ENCODE results near the gene CHP1.

Gene CHP1

GRCh38 chr15:41215708-41216107 is 15.4 kb upstream of the CHP1 start:
- no peak overlapping the region for H3K4me2 ChIP-seq (ENCODE audit: insufficient read depth, low read length, poor library complexity, severe bottlenecking)
- no peaks in the 10 kb centered on the region for H3K36me3 ChIP-seq (replicated peaks in 1 of 2; ENCODE audit: control insufficient read depth in 2 of 2, insufficient read depth in 2 of 2, low read length in 2 of 2)
- H2BK12ac ChIP-seq (ENCODE audit: low read length): no peak overlapping the region
- no peak overlapping the region for H2BK5ac ChIP-seq (ENCODE audit: low read length)
- no peaks in the 10 kb centered on the region for H3K79me1 ChIP-seq (ENCODE audit: low read depth, low read length)
- WGBS, 2 donors (ENCODE audit: extremely low coverage in 2 of 2, insufficient read length in 2 of 2, insufficient replicate concordance in 1 of 2): 100% methylated on average over 1 of the region's 2 CpGs; no CpG with 5 or more reads in 1 of the 2 donors
- H2BK120ac ChIP-seq (ENCODE audit: low read depth, low read length): no peak overlapping the region
- H3K27ac ChIP-seq (replicated peaks; ENCODE audit: low read length): no peak overlapping the region
- peaks cover 0 to 1% of the 10 kb centered on the region in 2 donors for H3K9me3 ChIP-seq (replicated peaks in 1 of 2; ENCODE audit: control insufficient read depth in 2 of 2, insufficient read depth in 1 of 2, low read depth in 1 of 2, low read length in 2 of 2)
- H3K4me1 ChIP-seq (ENCODE audit: control insufficient read depth in 2 of 2, insufficient read depth in 1 of 2, low read depth in 1 of 2, low read length in 2 of 2): no peaks in the 10 kb centered on the region
- H3K9ac ChIP-seq (ENCODE audit: low read depth, low read length, poor library complexity): no peak overlapping the region
- no peak overlapping the region for H2AK5ac ChIP-seq (ENCODE audit: low read depth, low read length)
- H2BK15ac ChIP-seq (ENCODE audit: low read length): no peak overlapping the region
- H3K4ac ChIP-seq (ENCODE audit: low read length): no peak overlapping the region
- no peak overlapping the region for H4K8ac ChIP-seq (ENCODE audit: low read depth, low read length)
- DNase-seq (ENCODE audit: low spot score): no peak
- H2AFZ ChIP-seq (ENCODE audit: low read length): no peak overlapping the region
- peaks cover 0 to 5% (median 2%) of the 10 kb centered on the region in 3 experiments for H3K27me3 ChIP-seq (ENCODE audit: control insufficient read depth in 3 of 3, insufficient read depth in 3 of 3, low read depth in 1 of 3, low read length in 3 of 3)
- no peak overlapping the region for H4K91ac ChIP-seq (ENCODE audit: low read depth, low read length, poor library complexity)
- H3K4me3 ChIP-seq (ENCODE audit: low read length in 2 of 2): no peak overlapping the region
- H3K23ac ChIP-seq (ENCODE audit: low read depth, low read length, poor library complexity): no peak overlapping the region
- no peak overlapping the region for H3K18ac ChIP-seq (ENCODE audit: low read length)
- H3K14ac ChIP-seq (ENCODE audit: low read length): no peak overlapping the region

GRCh38 chr15:41218851-41219250 is 12.2 kb upstream of the CHP1 start:
- H3K9ac ChIP-seq (ENCODE audit: low read depth, low read length, poor library complexity): no peak overlapping the region
- no peak overlapping the region for H3K18ac ChIP-seq (ENCODE audit: low read length)
- H3K4me2 ChIP-seq (ENCODE audit: insufficient read depth, low read length, poor library complexity, severe bottlenecking): no peak overlapping the region
- H3K79me1 ChIP-seq (ENCODE audit: low read depth, low read length): no peaks in the 10 kb centered on the region
- H3K4me3 ChIP-seq (ENCODE audit: low read length in 2 of 2): no peak overlapping the region
- WGBS, 2 donors (ENCODE audit: extremely low coverage in 2 of 2, insufficient read length in 2 of 2, insufficient replicate concordance in 1 of 2): no CpG with 5 or more reads among the region's 1 CpG
- H3K27me3 ChIP-seq (ENCODE audit: control insufficient read depth in 3 of 3, insufficient read depth in 3 of 3, low read depth in 1 of 3, low read length in 3 of 3): peaks cover 0 to 5% (median 0%) of the 10 kb centered on the region in 3 experiments
- no peak overlapping the region for H2BK120ac ChIP-seq (ENCODE audit: low read depth, low read length)
- DNase-seq (ENCODE audit: low spot score): no peak
- H3K36me3 ChIP-seq (replicated peaks in 1 of 2; ENCODE audit: control insufficient read depth in 2 of 2, insufficient read depth in 2 of 2, low read length in 2 of 2): no peaks in the 10 kb centered on the region
- H3K4ac ChIP-seq (ENCODE audit: low read length): no peak overlapping the region
- H2AK5ac ChIP-seq (ENCODE audit: low read depth, low read length): no peak overlapping the region
- no peaks in the 10 kb centered on the region for H3K4me1 ChIP-seq (ENCODE audit: control insufficient read depth in 2 of 2, insufficient read depth in 1 of 2, low read depth in 1 of 2, low read length in 2 of 2)
- no peak overlapping the region for H3K23ac ChIP-seq (ENCODE audit: low read depth, low read length, poor library complexity)
- no peak overlapping the region for H2BK12ac ChIP-seq (ENCODE audit: low read length)
- no peak overlapping the region for H4K91ac ChIP-seq (ENCODE audit: low read depth, low read length, poor library complexity)
- no peak overlapping the region for H2BK15ac ChIP-seq (ENCODE audit: low read length)
- H2BK5ac ChIP-seq (ENCODE audit: low read length): no peak overlapping the region
- peaks cover 0 to 1% of the 10 kb centered on the region in 2 donors for H3K9me3 ChIP-seq (replicated peaks in 1 of 2; ENCODE audit: control insufficient read depth in 2 of 2, insufficient read depth in 1 of 2, low read depth in 1 of 2, low read length in 2 of 2)
- no peak overlapping the region for H4K8ac ChIP-seq (ENCODE audit: low read depth, low read length)
- H3K27ac ChIP-seq (replicated peaks; ENCODE audit: low read length): no peak overlapping the region
- no peak overlapping the region for H2AFZ ChIP-seq (ENCODE audit: low read length)
- H3K14ac ChIP-seq (ENCODE audit: low read length): no peak overlapping the region

DNA sequence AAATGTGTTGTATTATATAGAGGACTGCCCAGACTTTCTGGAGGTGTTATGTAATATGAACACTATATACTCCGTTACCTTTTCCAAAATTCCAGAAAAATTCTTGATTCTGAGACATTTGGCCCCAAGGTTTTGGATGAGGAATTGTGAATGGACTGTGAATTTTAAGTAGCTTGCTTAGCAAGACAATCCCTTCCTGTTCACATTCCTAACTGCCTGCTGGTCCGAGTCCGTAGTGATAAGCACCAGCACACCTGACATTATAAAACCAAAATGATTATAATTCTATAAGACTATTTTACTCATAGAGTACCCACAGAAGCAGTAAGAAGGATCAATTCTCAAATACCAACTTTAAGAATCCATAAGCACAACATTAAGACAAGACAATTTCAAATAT is 11.7 kb upstream of the CHP1 start:
- Histone ChIP-seq H4K8ac (ENCODE audit: low read depth, low read length) (no peak overlapping the region), H3K27me3 (ENCODE audit: control insufficient read depth in 3 of 3, insufficient read depth in 3 of 3, low read depth in 1 of 3, low read length in 3 of 3) (peaks cover 0 to 5% (median 0%) of the 10 kb centered on the region in 3 experiments), H4K91ac (ENCODE audit: low read depth, low read length, poor library complexity) (no peak overlapping the region), H2AK5ac (ENCODE audit: low read depth, low read length) (no peak overlapping the region), H3K36me3 (replicated peaks in 1 of 2; ENCODE audit: control insufficient read depth in 2 of 2, insufficient read depth in 2 of 2, low read length in 2 of 2) (no peaks in the 10 kb centered on the region), H3K9me3 (replicated peaks in 1 of 2; ENCODE audit: control insufficient read depth in 2 of 2, insufficient read depth in 1 of 2, low read depth in 1 of 2, low read length in 2 of 2) (peaks cover 0 to 1% of the 10 kb centered on the region in 2 donors), H2BK5ac (ENCODE audit: low read length) (no peak overlapping the region), H2BK15ac (ENCODE audit: low read length) (no peak overlapping the region), H3K4me1 (ENCODE audit: control insufficient read depth in 2 of 2, insufficient read depth in 1 of 2, low read depth in 1 of 2, low read length in 2 of 2) (no peaks in the 10 kb centered on the region), H2AFZ (ENCODE audit: low read length) (no peak overlapping the region), H3K27ac (replicated peaks; ENCODE audit: low read length) (no peak overlapping the region), H3K4me2 (ENCODE audit: insufficient read depth, low read length, poor library complexity, severe bottlenecking) (no peak overlapping the region), H3K4ac (ENCODE audit: low read length) (no peak overlapping the region), H3K79me1 (ENCODE audit: low read depth, low read length) (no peaks in the 10 kb centered on the region), H3K9ac (ENCODE audit: low read depth, low read length, poor library complexity) (no peak overlapping the region), H3K23ac (ENCODE audit: low read depth, low read length, poor library complexity) (no peak overlapping the region), H3K18ac (ENCODE audit: low read length) (no peak overlapping the region), H3K4me3 (ENCODE audit: low read length in 2 of 2) (no peak overlapping the region), H2BK12ac (ENCODE audit: low read length) (no peak overlapping the region), H3K14ac (ENCODE audit: low read length) (no peak overlapping the region), H2BK120ac (ENCODE audit: low read depth, low read length) (no peak overlapping the region)
- no CpG with 5 or more reads among the region's 3 CpGs for WGBS, 2 donors (ENCODE audit: extremely low coverage in 2 of 2, insufficient read length in 2 of 2, insufficient replicate concordance in 1 of 2)
- DNase-seq (ENCODE audit: low spot score): no peak

DNA sequence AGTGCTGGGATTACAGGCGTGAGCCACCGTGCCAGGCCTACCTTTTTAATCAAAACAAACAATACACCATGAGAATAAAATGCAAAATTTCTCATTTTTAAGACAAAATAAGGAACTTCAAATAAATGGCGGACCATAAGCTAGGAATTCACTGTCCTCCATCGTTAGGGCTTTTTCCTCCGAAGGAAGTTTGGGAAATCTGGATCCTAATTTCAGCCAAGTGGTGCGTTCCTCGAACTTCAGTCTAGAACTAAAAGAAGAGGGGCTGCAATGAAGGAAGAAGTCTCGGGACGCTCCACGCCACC is 771 bp upstream of the CHP1 start:
- DNase-seq (ENCODE audit: low spot score): no peak
- H3K4me3 ChIP-seq (ENCODE audit: low read length in 2 of 2): peak overlapping the region; percentile 37 to 79
- H4K8ac ChIP-seq (ENCODE audit: low read depth, low read length): no peak overlapping the region
- H2BK15ac ChIP-seq (ENCODE audit: low read length): no peak overlapping the region
- no peak overlapping the region for H3K18ac ChIP-seq (ENCODE audit: low read length)
- no CpG with 5 or more reads among the region's 10 CpGs for WGBS, 2 donors (ENCODE audit: extremely low coverage in 2 of 2, insufficient read length in 2 of 2, insufficient replicate concordance in 1 of 2)
- H3K36me3 ChIP-seq (replicated peaks in 1 of 2; ENCODE audit: control insufficient read depth in 2 of 2, insufficient read depth in 2 of 2, low read length in 2 of 2): no peaks in the 10 kb centered on the region
- no peak overlapping the region for H2BK120ac ChIP-seq (ENCODE audit: low read depth, low read length)
- peak overlapping the region; percentile 6 for H3K27ac ChIP-seq (replicated peaks; ENCODE audit: low read length)
- H2BK5ac ChIP-seq (ENCODE audit: low read length): no peak overlapping the region
- peaks cover 0 to 5% (median 0%) of the 10 kb centered on the region in 3 experiments for H3K27me3 ChIP-seq (ENCODE audit: control insufficient read depth in 3 of 3, insufficient read depth in 3 of 3, low read depth in 1 of 3, low read length in 3 of 3)
- no peak overlapping the region for H3K14ac ChIP-seq (ENCODE audit: low read length)
- no peaks in the 10 kb centered on the region for H3K79me1 ChIP-seq (ENCODE audit: low read depth, low read length)
- no peak overlapping the region for H2BK12ac ChIP-seq (ENCODE audit: low read length)
- H4K91ac ChIP-seq (ENCODE audit: low read depth, low read length, poor library complexity): no peak overlapping the region
- no peak overlapping the region for H2AK5ac ChIP-seq (ENCODE audit: low read depth, low read length)
- no peak overlapping the region for H3K4ac ChIP-seq (ENCODE audit: low read length)
- H2AFZ ChIP-seq (ENCODE audit: low read length): peak overlapping the region; percentile 95
- no peak overlapping the region for H3K4me2 ChIP-seq (ENCODE audit: insufficient read depth, low read length, poor library complexity, severe bottlenecking)
- H3K4me1 ChIP-seq (ENCODE audit: control insufficient read depth in 2 of 2, insufficient read depth in 1 of 2, low read depth in 1 of 2, low read length in 2 of 2): no peaks in the 10 kb centered on the region
- H3K9ac ChIP-seq (ENCODE audit: low read depth, low read length, poor library complexity): no peak overlapping the region
- no peaks in the 10 kb centered on the region for H3K9me3 ChIP-seq (replicated peaks in 1 of 2; ENCODE audit: control insufficient read depth in 2 of 2, insufficient read depth in 1 of 2, low read depth in 1 of 2, low read length in 2 of 2)
- no peak overlapping the region for H3K23ac ChIP-seq (ENCODE audit: low read depth, low read length, poor library complexity)
